ENCODE results near the gene ZCCHC2.
A peak's percentile ranks its signal among the peaks of the same experiment; 100 is the strongest.

The ZCCHC2 gene

GRCh38 chr18:62518460-62519375 is 4.1 kb upstream of the ZCCHC2 start:
- DNase-seq (ENCODE audit: low read depth): peak; percentile 38
- TF ChIP-seq CTCF (conservative IDR thresholded peaks at IDR 0.05; ENCODE audit: control insufficient read depth, insufficient read depth, low read depth, low read length): no peak

GRCh38 chr18:62519684-62520083 is 3.1 kb upstream of the ZCCHC2 start:
- no peak for DNase-seq (ENCODE audit: low read depth)
- no peak for TF ChIP-seq CTCF (conservative IDR thresholded peaks at IDR 0.05; ENCODE audit: control insufficient read depth, insufficient read depth, low read depth, low read length)
- H3K4me3 ChIP-seq (ENCODE audit: control insufficient read depth, low read depth, low read length): no peak overlapping the region

More at GRCh38 chr18:62518460-62519375, 4.1 kb upstream of the ZCCHC2 start:
- no peak overlapping the region for H3K4me3 ChIP-seq (ENCODE audit: control insufficient read depth, low read depth, low read length)

- DNase-seq (ENCODE audit: low read depth): no peak
- H3K4me3 ChIP-seq (ENCODE audit: control insufficient read depth, low read depth, low read length): no peak overlapping the region
- no peak for TF ChIP-seq CTCF (conservative IDR thresholded peaks at IDR 0.05; ENCODE audit: control insufficient read depth, insufficient read depth, low read depth, low read length)
These were observed 1.7 kb upstream of the ZCCHC2 start for GRCh38 chr18:62521082-62521481.

GRCh38 chr18:62521593-62521992 is 1.2 kb upstream of the ZCCHC2 start:
- H3K4me3 ChIP-seq (ENCODE audit: control insufficient read depth, low read depth, low read length): peak overlapping the region; percentile 76
- no peak for TF ChIP-seq CTCF (conservative IDR thresholded peaks at IDR 0.05; ENCODE audit: control insufficient read depth, insufficient read depth, low read depth, low read length)
- no peak for DNase-seq (ENCODE audit: low read depth)

- no peak for TF ChIP-seq CTCF (conservative IDR thresholded peaks at IDR 0.05; ENCODE audit: control insufficient read depth, insufficient read depth, low read depth, low read length)
- peak overlapping the region; percentile 76 for H3K4me3 ChIP-seq (ENCODE audit: control insufficient read depth, low read depth, low read length)
- DNase-seq (ENCODE audit: low read depth): no peak
These were observed 684 bp upstream of the ZCCHC2 start for GRCh38 chr18:62522178-62522503.

GRCh38 chr18:62523255-62523588 is 397 bp downstream of the ZCCHC2 start:
- TF ChIP-seq CTCF (conservative IDR thresholded peaks at IDR 0.05; ENCODE audit: control insufficient read depth, insufficient read depth, low read depth, low read length): no peak

More at GRCh38 chr18:62523255-62523588, 397 bp downstream of the ZCCHC2 start:
- H3K4me3 ChIP-seq (ENCODE audit: control insufficient read depth, low read depth, low read length): no peak overlapping the region
- DNase-seq (ENCODE audit: low read depth): no peak
